Calu3 (cell line): ENCODE measurements around the gene TMEM106B. TPM values are rescaled to one million over a fixed set of nuclear protein-coding genes. Genes with fewer than 3 reads are reported as not detected.

Experiments
- BruUV-seq: library from RNA; stranded (reverse); fragments of 400-500 nt; replicated peaks from 2 replicates; lab custom pipeline; 2021; lab: Mats Ljungman, UMichigan
- CTCF ChIA-PET: fragments of 300-600 bp; sonication (Branson Sonifier 250); formaldehyde crosslinking; loops from one replicate; lab custom pipeline; 2022; ENCODE audit warnings: antibody characterized with exemption; lab: Charles Lee
- DNase-seq: peaks from one replicate; pipeline ENCODE4 v3.0.0; 2022
- H3K27ac Mint-ChIP-seq: one replicate; pipeline ENCODE4 v1.8.0; 2022; ENCODE audit warnings: mixed read lengths; ENCODE audit not compliant: unreplicated experiment
- H3K27me3 Mint-ChIP-seq: one replicate; pipeline ENCODE4 v1.8.0; 2022; ENCODE audit warnings: mixed read lengths; ENCODE audit not compliant: unreplicated experiment
- H3K36me3 Mint-ChIP-seq: one replicate; pipeline ENCODE4 v1.8.0; 2022; ENCODE audit warnings: mild to moderate bottlenecking, moderate library complexity, mixed read lengths; ENCODE audit not compliant: insufficient read depth, unreplicated experiment
- H3K4me1 Mint-ChIP-seq: one replicate; pipeline ENCODE4 v1.8.0; 2022; ENCODE audit warnings: mild to moderate bottlenecking, low read depth, mixed read lengths; ENCODE audit not compliant: unreplicated experiment
- H3K4me3 Mint-ChIP-seq: one replicate; pipeline ENCODE4 v1.8.0; 2022; ENCODE audit warnings: mild to moderate bottlenecking, low read depth, moderate library complexity, mixed read lengths; ENCODE audit not compliant: unreplicated experiment
- H3K9me3 Mint-ChIP-seq: one replicate; pipeline ENCODE4 v1.8.0; 2022; ENCODE audit warnings: low read depth, mixed read lengths; ENCODE audit not compliant: unreplicated experiment
- intact Hi-C: fragments of 100-400 bp; cut with micrococcal nuclease; formaldehyde crosslinking; loops from one replicate; pipeline ENCODE4 v1.10.0; 2022; ENCODE audit not compliant: unreplicated experiment
- total RNA-seq: library from RNA; stranded (reverse); gene quantifications from 2 replicates; pipeline ENCODE4 v1.2.3, GENCODE V29; 2022
- TF ChIP-seq, protein P1 (sequence below): fragments of 200-600 bp; IDR thresholded peaks from one replicate; pipeline ENCODE4 v1.8.0; 2022; ENCODE audit warnings: antibody characterized with exemption; ENCODE audit not compliant: unreplicated experiment

The TMEM106B gene
- total RNA-seq, 1 experiment from 2014 or later, result 76.7 TPM

DNA sequence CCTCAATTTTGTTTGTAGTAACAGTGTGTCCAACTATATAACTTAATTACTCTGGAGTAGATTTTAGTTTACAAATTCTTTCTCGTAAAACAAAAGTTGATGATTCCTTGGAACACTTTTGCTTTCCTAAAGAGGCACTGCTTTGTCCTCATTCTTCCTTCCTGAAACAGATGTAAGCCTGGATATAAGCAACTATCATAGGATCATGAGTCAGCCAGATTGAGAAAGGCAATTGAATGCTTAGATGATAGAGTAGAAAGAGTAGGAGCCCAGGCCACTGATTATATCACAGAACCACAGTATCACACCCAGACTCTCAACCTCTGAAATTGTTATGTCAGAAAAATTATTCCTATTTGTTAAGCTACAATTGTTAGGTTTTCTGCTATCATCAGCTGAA lies 69.9 kb downstream of the TMEM106B start:
- no peaks in the 10 kb centered on the region for H3K4me1 Mint-ChIP-seq

DNA sequence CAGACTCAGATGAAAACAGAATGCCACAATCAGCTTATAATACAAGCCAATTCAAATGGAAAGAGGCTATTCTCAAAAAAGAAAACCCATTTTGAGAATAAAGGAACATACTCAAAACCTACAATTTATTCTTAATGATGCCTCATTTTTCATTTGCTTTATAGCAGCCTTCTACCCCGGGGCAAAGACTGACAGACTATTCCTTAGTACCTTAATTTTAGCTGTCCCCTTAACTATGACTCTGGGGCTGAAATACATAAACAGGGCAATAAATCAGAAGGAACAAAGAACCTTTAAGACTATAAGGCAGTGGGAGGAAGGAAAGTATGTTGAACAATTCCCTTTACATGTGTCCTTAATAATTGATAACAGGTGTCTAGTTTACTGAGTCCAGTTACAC lies 76.8 kb downstream of the TMEM106B start:
- no peaks in the 10 kb centered on the region for H3K36me3 Mint-ChIP-seq
- BruUV-seq, result no TSS peak
- H3K4me1 Mint-ChIP-seq, result no peaks in the 10 kb centered on the region
- no peak overlapping the region for H3K27ac Mint-ChIP-seq
- intact Hi-C loops, result no loop called here
- no peak for DNase-seq
- peaks cover 14% of the 10 kb centered on the region for H3K9me3 Mint-ChIP-seq
- CTCF ChIA-PET, result no interaction called here
- H3K4me3 Mint-ChIP-seq, result no peak overlapping the region
- H3K27me3 Mint-ChIP-seq, result no peaks in the 10 kb centered on the region
- TF ChIP-seq, protein P1, sequence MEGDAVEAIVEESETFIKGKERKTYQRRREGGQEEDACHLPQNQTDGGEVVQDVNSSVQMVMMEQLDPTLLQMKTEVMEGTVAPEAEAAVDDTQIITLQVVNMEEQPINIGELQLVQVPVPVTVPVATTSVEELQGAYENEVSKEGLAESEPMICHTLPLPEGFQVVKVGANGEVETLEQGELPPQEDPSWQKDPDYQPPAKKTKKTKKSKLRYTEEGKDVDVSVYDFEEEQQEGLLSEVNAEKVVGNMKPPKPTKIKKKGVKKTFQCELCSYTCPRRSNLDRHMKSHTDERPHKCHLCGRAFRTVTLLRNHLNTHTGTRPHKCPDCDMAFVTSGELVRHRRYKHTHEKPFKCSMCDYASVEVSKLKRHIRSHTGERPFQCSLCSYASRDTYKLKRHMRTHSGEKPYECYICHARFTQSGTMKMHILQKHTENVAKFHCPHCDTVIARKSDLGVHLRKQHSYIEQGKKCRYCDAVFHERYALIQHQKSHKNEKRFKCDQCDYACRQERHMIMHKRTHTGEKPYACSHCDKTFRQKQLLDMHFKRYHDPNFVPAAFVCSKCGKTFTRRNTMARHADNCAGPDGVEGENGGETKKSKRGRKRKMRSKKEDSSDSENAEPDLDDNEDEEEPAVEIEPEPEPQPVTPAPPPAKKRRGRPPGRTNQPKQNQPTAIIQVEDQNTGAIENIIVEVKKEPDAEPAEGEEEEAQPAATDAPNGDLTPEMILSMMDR, result no peak

More for the DNA sequence above, 69.9 kb downstream of the TMEM106B start:
- no TSS peak for BruUV-seq
- intact Hi-C loops, result no loop called here
- TF ChIP-seq, protein P1, result no peak
- no peak for DNase-seq
- Mint-ChIP-seq H3K27me3 (no peaks in the 10 kb centered on the region), H3K36me3 (no peaks in the 10 kb centered on the region), H3K9me3 (no peaks in the 10 kb centered on the region), H3K27ac (no peak overlapping the region), H3K4me3 (no peak overlapping the region)
- CTCF ChIA-PET, result no interaction called here

DNA sequence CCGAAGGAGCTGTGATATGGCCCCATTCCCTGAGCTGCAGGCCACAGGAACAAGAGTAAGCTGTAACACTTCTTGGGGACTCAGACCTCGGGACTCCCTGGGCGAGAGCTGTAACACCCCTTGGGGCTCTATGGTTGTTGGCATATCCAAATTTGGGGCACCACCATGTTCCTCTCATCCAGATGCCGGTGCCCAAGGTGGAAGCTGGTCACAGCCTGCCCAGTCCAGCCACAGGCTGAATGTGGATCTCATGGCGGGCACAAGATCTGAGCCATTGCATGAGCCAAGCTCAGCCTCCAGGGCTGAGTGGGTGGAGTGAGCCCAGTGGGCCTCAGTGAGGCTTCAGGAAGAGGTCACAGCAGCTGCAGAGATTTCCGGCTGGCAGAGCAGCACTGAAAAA lies 78.9 kb downstream of the TMEM106B start:
- CTCF ChIA-PET, result no interaction called here

DNA sequence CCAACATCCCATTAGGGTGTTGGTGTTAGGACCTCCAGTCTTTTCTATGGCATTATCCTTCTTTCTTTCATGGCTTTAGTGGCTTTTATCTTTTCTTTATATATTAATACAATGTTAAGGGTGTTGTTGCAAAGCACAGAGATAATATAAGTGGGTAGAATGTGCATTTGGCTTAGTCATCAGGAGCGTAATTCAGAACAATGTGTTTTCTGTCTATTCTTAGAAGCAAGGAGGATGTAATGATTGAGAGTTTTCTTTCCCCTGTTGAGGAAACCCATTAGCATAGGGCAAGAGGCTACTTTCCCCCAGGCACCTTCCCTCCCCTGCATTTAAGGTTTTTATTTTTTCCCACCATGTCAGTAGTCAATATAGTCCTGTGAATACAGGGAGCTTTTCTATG lies 79.7 kb downstream of the TMEM106B start:
- Mint-ChIP-seq H3K36me3 (no peaks in the 10 kb centered on the region), H3K27ac (no peak overlapping the region), H3K9me3 (peaks cover 14% of the 10 kb centered on the region), H3K4me1 (peaks cover 12% of the 10 kb centered on the region), H3K4me3 (no peak overlapping the region), H3K27me3 (no peaks in the 10 kb centered on the region)
- CTCF ChIA-PET, result no interaction called here
- intact Hi-C loops, result no loop called here
- no TSS peak for BruUV-seq
- DNase-seq, result no peak
- TF ChIP-seq, protein P1, result no peak

More for the DNA sequence above, 78.9 kb downstream of the TMEM106B start:
- no peak overlapping the region for H3K4me3 Mint-ChIP-seq
- peaks cover 14% of the 10 kb centered on the region for H3K9me3 Mint-ChIP-seq
- H3K36me3 Mint-ChIP-seq, result no peaks in the 10 kb centered on the region
- intact Hi-C loops, result no loop called here
- BruUV-seq, result no TSS peak
- peaks cover 6% of the 10 kb centered on the region for H3K4me1 Mint-ChIP-seq
- TF ChIP-seq, protein P1, result no peak
- DNase-seq, result no peak
- no peaks in the 10 kb centered on the region for H3K27me3 Mint-ChIP-seq
- no peak overlapping the region for H3K27ac Mint-ChIP-seq
